NCI-H1105 treated with DMSO at 0.1 percent for 48 hours (cell line): ENCODE measurements around the gene FCHSD2.

Experiments
- DNase-seq: peaks from one replicate; lab custom pipeline; 2025; lab: John Stamatoyannopoulos, UW

FCHSD2 gene

GRCh38 chr11:72970557-72971118 is 171.5 kb downstream of the FCHSD2 start:
- DNase-seq = no peak

GRCh38 chr11:72969894-72970335 is 172.2 kb downstream of the FCHSD2 start:
- DNase-seq = no peak

DNA sequence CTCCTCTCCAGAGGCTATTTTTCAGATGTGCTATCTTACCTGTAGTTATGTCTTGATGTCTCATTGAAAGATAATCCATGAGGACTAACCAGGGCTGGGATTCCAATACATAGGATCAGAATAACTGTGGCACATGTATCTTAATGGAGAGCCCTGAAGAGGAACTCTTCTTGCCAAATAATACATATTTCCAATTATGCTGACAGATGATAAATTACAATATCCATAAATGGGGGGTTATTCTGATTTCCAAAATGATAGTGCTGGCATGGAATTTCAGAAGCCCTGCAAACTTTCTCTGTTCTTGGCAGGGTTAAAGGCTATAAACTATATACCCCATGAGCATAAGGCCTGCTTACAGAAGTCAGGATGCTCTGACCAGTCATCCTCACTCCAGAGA is 173.7 kb downstream of the FCHSD2 start:
- no peak for DNase-seq

DNA sequence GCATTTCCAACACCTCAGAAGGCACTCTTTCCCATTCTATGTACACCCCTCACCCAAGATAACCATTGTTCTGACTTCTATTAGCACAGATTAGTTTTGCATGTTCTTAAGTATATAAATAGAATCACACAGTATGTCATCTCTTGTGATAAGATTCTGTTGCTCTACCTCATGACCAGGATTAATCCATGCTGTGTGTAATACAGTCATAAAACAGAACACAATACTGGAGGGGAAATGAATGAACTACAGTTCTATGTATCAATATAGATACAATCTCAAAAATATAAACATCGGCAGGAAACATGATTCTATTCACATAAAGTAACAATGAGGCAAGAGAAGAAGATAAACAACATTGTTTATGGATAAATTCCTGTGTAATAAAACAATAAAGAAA is 176.4 kb downstream of the FCHSD2 start:
- DNase-seq = no peak

GRCh38 chr11:72962717-72963116 is 179.4 kb downstream of the FCHSD2 start:
- no peak for DNase-seq

DNA sequence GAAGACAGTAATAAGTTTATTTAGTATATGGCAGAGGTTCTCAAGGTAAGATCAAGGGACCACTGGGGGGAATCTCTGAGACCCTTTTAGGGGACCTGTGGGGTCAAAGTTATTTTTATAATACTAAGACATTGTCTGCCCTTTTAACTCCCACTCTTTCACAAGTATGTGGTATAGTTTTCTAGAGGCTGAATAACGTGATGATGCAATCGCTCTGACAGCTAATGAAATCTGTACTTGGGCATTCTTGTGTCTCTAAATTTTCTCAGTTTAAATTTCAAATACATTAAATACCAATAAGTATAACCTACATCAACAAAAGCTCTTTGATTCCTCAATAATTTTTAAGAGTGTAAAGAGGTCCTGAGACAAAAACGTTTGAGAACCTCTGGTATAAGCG is 180.0 kb downstream of the FCHSD2 start:
- DNase-seq = no peak

GRCh38 chr11:72959998-72960731 is 182.0 kb downstream of the FCHSD2 start:
- no peak for DNase-seq

GRCh38 chr11:72958791-72959190 is 183.3 kb downstream of the FCHSD2 start:
- DNase-seq = no peak

DNA sequence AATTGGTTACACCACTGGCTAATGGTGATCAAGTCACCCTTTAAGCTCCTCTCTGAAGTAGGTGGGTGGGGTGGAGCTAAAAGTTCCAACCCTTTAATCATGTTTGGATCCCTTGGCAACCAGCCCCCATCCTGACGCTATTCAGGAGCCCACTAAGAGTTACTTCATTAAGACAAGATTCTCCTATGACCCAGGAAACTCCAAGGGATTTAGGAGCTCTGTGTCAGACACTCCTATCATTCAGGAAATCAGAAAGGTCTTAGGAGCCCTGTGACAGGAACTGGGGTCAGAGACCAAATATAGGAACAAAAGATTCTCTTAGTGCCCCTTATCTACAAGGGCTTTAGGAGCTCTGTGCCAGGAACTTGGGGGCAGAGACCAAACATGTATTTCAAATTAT is 186.7 kb downstream of the FCHSD2 start:
- DNase-seq = no peak

DNA sequence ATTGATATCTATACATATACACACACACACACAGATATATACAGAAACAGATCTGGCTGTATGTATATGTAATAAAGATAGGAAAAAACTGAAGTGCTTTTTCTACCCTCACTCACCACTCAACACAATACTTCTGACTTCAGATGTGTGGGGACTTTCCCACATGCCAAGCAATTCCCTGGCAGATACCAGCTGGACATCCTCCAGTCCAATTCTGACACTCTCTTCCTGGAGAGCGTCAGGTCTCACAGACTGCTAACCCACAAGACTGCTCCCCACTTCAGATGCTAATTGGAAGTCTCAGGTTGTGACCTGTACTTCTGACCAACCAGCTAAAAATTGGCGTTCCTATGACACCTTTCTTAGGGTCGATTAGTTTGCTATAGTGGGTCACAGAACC is 187.3 kb downstream of the FCHSD2 start:
- no peak for DNase-seq

DNA sequence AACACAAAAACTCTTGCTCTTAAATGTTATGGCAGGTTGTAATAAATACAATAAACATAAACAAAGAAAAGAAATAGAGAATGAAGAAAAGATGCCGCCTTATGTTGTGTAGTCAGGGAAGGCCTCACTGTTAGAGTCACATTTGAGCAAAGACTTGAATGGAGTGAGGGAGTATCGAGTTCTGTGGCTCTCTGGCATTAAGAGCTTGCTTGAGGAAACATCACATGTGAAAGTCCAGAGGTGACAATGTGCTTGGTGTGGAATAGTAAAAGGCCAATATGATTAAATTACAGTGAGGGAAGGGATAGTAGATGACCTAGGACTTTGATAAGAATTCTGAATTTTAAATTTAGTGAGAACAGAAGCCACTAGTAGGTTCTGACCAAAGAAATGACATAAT is 188.5 kb downstream of the FCHSD2 start:
- no peak for DNase-seq

DNA sequence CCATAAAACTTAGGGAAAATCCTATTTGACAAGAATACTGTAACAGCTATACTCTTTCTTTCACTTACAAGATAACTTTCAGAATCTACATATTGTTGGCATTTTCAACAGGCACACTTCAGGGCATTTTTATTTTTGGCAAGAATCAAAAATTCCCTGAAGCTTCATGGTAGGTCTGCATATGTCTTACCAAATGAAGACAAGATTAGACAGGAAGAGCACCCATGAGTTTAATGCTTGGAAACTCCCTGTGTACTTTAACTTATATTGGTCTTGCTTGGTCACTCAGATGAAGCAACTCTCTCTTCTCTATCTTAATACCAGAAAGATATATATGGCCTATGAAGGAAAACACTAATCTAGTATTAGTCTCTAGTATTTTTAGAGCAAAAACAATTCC is 190.2 kb downstream of the FCHSD2 start:
- no peak for DNase-seq

DNA sequence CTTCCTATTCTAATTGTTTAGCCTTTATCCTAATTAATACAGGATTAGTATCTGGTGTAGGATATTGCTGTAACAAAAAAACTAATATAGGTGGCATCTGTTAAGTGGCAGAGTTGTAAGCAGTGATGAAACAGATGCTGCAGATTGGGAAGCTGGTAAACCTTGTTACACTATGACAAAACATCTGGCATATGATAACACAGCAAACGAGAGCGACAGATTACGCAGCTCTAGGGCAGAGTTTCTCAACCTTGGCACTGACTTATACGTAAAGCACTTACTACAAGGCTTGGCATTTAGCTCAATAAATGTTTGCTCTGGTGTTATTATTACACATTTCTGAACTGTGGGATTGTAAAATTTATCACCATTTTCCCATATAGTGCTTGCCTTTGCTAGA is 190.9 kb downstream of the FCHSD2 start:
- DNase-seq = no peak

DNA sequence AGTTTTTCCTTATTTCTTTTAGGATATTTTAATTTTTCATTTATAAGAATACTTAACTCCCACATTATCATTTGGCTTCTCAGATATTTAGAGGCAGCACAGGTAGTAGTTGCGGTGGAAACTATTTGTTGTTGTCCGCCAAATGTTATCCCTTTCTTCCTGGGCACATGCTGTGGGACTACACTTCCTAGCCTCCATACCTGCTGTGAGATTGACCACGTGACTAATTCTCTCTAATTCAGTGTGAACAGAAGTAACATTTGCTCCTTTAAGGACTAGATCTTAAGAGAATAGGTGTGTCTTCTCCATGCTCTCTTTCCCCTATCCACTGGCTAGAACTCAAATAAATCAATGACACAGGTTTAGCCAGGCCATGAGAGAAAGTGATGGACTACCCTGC is 191.4 kb downstream of the FCHSD2 start:
- DNase-seq = no peak

DNA sequence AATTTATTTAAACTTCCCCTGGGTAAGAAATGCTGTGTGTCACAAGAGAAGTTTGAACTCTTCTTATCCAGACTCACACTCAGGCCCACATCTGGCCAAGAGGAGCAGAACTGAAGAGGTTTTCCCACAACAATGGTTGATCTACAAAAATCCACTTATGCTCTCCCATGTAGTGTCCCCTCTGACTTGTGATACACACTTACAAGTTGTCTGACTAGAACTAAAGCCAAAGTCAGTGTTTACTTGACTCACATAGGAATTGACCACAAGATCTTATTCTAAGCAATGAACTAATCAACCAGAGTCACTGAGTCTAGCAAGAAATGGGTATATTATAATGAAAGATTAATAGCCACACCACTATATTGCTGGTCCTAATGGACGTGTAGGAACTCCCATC is 194.9 kb downstream of the FCHSD2 start:
- DNase-seq = no peak

GRCh38 chr11:72943664-72944063 is 198.5 kb downstream of the FCHSD2 start:
- no peak for DNase-seq

- DNase-seq = no peak
Observed at GRCh38 chr11:72940417-72940816, 201.7 kb downstream of the FCHSD2 start.

DNA sequence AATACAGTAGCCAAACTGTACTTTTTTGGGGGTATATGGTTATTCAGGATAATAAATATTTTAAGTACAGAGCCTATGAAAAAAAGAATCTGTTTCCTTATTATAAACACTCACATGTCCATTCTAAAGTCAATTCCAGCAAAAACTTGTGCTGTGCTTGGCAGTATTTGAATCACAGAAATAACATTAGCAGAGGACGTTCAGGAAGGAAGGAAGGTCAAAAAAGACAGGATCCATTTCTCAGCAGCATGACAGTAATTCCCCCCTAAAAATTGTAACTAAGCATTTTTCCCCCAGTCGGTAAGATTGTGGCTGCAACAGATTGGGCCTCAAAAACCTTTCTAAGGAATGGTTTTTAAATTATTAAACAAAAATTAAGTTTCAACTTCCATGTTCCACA is 203.1 kb downstream of the FCHSD2 start:
- no peak for DNase-seq

DNA sequence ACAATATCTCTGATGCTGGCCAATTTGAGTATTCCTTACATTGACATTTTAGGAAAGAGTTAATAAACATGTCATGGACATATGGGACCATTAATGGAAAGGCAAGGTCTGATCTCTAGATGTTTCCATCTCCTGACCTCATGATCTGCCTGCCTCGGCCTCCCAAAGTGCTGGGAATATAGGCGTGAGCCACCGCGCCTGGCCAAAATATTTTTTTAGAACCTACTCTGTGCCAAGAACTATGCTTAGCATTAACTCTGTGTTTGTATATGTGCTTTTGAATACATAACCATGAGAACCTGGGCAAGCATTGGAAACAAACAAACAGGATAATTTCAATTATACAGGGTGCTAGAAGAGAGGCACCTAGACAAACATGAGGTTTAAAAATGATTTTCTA is 204.7 kb downstream of the FCHSD2 start:
- DNase-seq = no peak

GRCh38 chr11:72935700-72936099 is 206.4 kb downstream of the FCHSD2 start:
- DNase-seq = no peak

DNA sequence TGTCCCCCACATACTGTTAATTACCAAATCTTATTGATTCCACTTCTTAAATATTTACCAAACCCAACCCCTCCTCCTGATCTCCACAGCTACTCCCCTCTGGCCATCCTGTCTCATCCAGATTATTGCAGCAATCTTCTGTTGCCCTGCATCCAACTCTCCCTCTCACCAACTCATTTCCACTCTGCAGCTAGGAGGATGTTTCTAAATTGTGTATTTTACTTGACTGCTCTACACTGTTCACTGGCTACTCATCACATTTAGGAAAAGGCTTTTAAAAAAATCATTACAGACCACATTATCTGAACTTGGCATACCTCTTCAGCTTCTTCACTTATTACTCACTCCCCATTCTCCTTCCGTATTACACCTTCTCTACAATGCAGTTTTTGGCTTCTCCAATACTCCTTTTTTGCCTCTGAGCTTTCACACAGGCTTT is 210.0 kb downstream of the FCHSD2 start:
- no peak for DNase-seq

GRCh38 chr11:72930008-72930407 is 212.1 kb downstream of the FCHSD2 start:
- DNase-seq = peak; percentile 69

- DNase-seq = no peak
Observed at GRCh38 chr11:72929256-72929655, 212.9 kb downstream of the FCHSD2 start.

GRCh38 chr11:72927380-72927779 is 214.7 kb downstream of the FCHSD2 start:
- DNase-seq = no peak
